ENCODE data around the gene ANKRD27. TPM values are rescaled to one million over a fixed set of nuclear protein-coding genes. Genes with fewer than 3 reads are reported as not detected.
A peak's percentile ranks its signal among the peaks of the same experiment; 100 is the strongest.
"Not testable (repeated sequence)": the region's sequence is repeated elsewhere in the genome, so short reads cannot be mapped to it uniquely, and the experiment has no call there.

The ANKRD27 gene
- total and polyA plus RNA-seq, 12 donors: 7.6 to 24.5 (median 18.6) TPM

- Histone ChIP-seq H3K27me3 (no peaks in the 10 kb centered on the region), H3K36me3 (peaks cover 0 to 41% (median 14%) of the 10 kb centered on the region in 9 donors), H3K27ac (peak within 1 kb of the TSS; percentile 47 to 96 (median 90)), H3K4me1 (peaks cover 0 to 25% (median 11%) of the 10 kb centered on the region in 9 donors), H3K4me3 (peak within 1 kb of the TSS; percentile 70 to 97 (median 88)), H3K9me3 (no peaks in the 10 kb centered on the region)
- ATAC-seq: peak; percentile 97 to 99 (median 98)
- peak; percentile 96 to 98 for DNase-seq
- no peak for TF ChIP-seq CTCF (IDR thresholded peaks at IDR 0.05)
- 0% methylated on average over 72 to 81 of the region's 81 CpGs for WGBS, 2 donors
- intact Hi-C loops (cut with DNase I): loop anchor here in 4 of 10 donors (5.0 to 10.0 kb wide), 4 partner anchors 111 to 236 kb away; partner anchors contain the start of genes ZNF507 (in 4 of the 4) and NUDT19 (in 2 of the 4)
These were observed 93.9 kb downstream of the ANKRD27 start, which contains the start of gene PDCD5 for GRCh38 chr19:32580901-32581704. PDCD5 (plus strand) TSS chr19:32581190; CDS start chr19:32581262, 72 bp downstream.

DNA sequence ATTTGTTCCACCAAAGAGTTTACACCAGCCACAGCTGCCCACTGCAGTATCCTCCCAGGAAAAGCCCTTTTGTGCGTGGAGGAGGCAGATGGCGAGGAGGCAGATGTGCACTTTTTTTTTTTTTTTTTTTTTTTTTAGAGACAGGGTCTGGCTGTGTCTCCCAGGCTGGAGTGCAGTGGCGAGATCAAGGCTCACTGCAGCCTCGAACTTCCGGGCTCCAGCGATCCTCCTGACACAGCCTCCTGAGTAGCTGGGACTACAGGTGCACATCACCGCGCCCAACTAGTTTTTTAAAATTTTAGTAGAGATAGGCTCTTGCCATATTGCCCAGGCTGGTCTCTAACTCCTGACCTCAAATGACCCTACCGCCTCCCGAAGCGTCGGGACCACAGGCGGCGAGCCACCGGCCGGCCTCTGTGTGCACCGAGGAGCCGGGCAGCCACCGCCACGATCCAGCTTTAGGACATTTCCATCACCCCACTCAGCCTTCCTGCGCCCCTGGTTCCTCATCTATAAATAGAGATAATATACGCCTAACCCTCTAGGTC is 94.6 kb downstream of the ANKRD27 start:
- 18% methylated on average over 22 of the region's 22 CpGs for WGBS, 2 donors
- intact Hi-C loops (cut with DNase I): loop anchor here in 4 of 10 donors (5.0 to 10.0 kb wide), 4 partner anchors 112 to 236 kb away; partner anchors contain the start of genes ZNF507 (in 4 of the 4) and NUDT19 (in 2 of the 4)
- DNase-seq: no peak
- no peaks in the 10 kb centered on the region for H3K27me3 ChIP-seq
- TF ChIP-seq CTCF (IDR thresholded peaks at IDR 0.05): no peak
- peak overlapping the region; percentile 70 to 97 (median 82) for H3K4me3 ChIP-seq
- peaks cover 0 to 34% (median 11%) of the 10 kb centered on the region in 9 donors for H3K36me3 ChIP-seq
- no peaks in the 10 kb centered on the region for H3K9me3 ChIP-seq
- peaks cover 0 to 25% (median 11%) of the 10 kb centered on the region in 9 donors for H3K4me1 ChIP-seq
- ATAC-seq: peak; percentile 5 to 65 (median 37)
- peak overlapping the region in 9 of 10 donors; percentile 24 to 96 (median 91) for H3K27ac ChIP-seq

- H3K27me3 ChIP-seq: peaks cover 0 to 2% (median 0%) of the 10 kb centered on the region in 7 donors
- ATAC-seq (no peak), DNase-seq (no peak)
- no peak overlapping the region for H3K4me3 ChIP-seq
- intact Hi-C loops (cut with DNase I): loop anchor here in 3 of 10 donors (10.0 kb wide), 3 partner anchors 232 to 292 kb away; partner anchors contain the start of gene ZNF507 (in 1 of the 3)
- no peak for TF ChIP-seq CTCF (IDR thresholded peaks at IDR 0.05)
- 76 to 78% methylated on average over 1 of the region's 1 CpG for WGBS, 2 donors
- H3K36me3 ChIP-seq: no peaks in the 10 kb centered on the region
- no peak overlapping the region for H3K27ac ChIP-seq
- no peaks in the 10 kb centered on the region for H3K9me3 ChIP-seq
- H3K4me1 ChIP-seq: peaks cover 0 to 9% (median 2%) of the 10 kb centered on the region in 9 donors
These were observed 98.2 kb downstream of the ANKRD27 start for GRCh38 chr19:32576790-32577189.

DNA sequence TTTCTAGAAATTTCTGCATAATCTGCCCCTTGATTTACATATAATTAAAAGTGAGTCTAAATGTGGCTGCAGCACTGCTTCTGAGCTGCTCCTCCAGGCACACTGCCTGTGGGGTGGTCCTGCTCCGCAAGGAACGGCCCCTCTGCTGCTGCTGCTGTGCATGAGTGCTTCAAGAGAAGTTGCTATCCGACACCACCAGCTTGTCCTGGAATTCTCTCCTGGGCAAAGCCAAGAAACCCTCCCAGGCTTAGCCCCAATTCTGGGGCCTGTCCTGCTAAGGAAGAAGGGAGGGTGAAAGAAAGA is 101.5 kb downstream of the ANKRD27 start:
- WGBS, 2 donors: 64 to 65% methylated on average over 3 of the region's 3 CpGs
- intact Hi-C loops (cut with DNase I): loop anchor here in 6 of 10 donors (5.0 to 10.0 kb wide), 5 partner anchors 229 to 289 kb away; partner anchors contain the start of gene ZNF507 (in 1 of the 6)

GRCh38 chr19:32572700-32573491 is 102.1 kb downstream of the ANKRD27 start:
- intact Hi-C loops (cut with DNase I): loop anchor here in 6 of 10 donors (5.0 to 10.0 kb wide), 5 partner anchors 228 to 288 kb away; partner anchors contain the start of gene ZNF507 (in 1 of the 6)
- not testable (repeated sequence) for H3K4me1 ChIP-seq, DNase-seq, ATAC-seq, H3K27ac ChIP-seq, H3K36me3 ChIP-seq, H3K4me3 ChIP-seq, H3K9me3 ChIP-seq
- WGBS, 2 donors: 79 to 83% methylated on average over 19 to 21 of the region's 21 CpGs
- peaks cover 0 to 30% (median 24%) of the 10 kb centered on the region in 7 donors for H3K27me3 ChIP-seq

More for the DNA sequence above, 101.5 kb downstream of the ANKRD27 start:
- H3K9me3 ChIP-seq: no peaks in the 10 kb centered on the region
- no peak for ATAC-seq
- no peak for DNase-seq
- H3K4me3 ChIP-seq: no peak overlapping the region
- no peak overlapping the region for H3K27ac ChIP-seq
- H3K36me3 ChIP-seq: no peaks in the 10 kb centered on the region
- H3K27me3 ChIP-seq: peaks cover 0 to 28% (median 19%) of the 10 kb centered on the region in 7 donors
- H3K4me1 ChIP-seq: peaks cover 0 to 3% (median 0%) of the 10 kb centered on the region in 9 donors
- no peak for TF ChIP-seq CTCF (IDR thresholded peaks at IDR 0.05)

DNA sequence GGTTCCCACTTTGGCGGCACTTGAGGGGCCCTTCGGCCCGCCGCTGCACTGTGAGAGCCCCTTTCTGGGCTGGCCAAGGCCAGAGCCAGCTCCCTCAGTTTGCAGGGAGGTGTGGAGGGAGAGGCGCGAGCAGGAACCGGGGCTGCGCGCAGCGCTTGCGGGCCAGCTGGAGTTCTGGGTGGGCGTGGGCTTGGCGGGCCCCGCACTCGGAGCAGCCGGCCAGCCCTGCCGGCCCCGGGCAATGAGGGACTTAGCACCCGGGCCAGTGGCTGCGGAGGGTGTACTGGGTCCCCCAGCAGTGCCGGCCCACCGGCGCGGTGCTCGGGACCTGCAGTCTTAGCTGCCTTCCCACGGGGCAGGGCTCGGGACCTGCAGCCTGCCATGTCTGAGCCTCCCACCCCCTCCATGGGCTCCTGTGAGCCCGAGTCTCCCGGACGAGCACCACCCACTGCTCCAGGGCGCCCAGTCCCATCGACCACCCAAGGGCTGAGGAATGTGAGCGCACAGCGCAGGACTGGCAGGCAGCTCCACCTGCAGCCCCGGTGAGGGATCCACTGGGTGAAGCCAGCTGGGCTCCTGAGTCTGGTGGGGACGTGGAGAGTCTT is 103.4 kb downstream of the ANKRD27 start:
- ATAC-seq, H3K36me3 ChIP-seq, H3K4me3 ChIP-seq, DNase-seq, H3K4me1 ChIP-seq, H3K9me3 ChIP-seq, H3K27ac ChIP-seq: not testable (repeated sequence)
- intact Hi-C loops (cut with DNase I): loop anchor here in 8 of 10 donors (2.0 to 10.0 kb wide), 7 partner anchors 227 to 287 kb away; partner anchors contain the start of gene ZNF507 (in 1 of the 8)
- 78 to 82% methylated on average over 19 to 25 of the region's 36 CpGs for WGBS, 2 donors
- H3K27me3 ChIP-seq: peaks cover 0 to 37% (median 30%) of the 10 kb centered on the region in 7 donors

Data from heart right ventricle (tissue), 16 donors.